DOHH2 (cell line): ENCODE data around the gene LRRC39.

Experiments used
- H3F3A ChIP-seq: fragments of 200-600 bp; sonication (generic), shearing (Covaris generic); 2 replicates; pipeline ENCODE4 v1.6.0; 2016; ENCODE audit warnings: antibody characterized with exemption, mild to moderate bottlenecking; ENCODE audit not compliant: control insufficient read depth, insufficient read depth
- H3K27ac ChIP-seq: fragments of 200-600 bp; sonication (generic); 2 replicates; pipeline ENCODE4 v1.5.1; 2014; ENCODE audit warnings: low read depth, mild to moderate bottlenecking, low read length, moderate library complexity
- H3K27me3 ChIP-seq: fragments of 200-600 bp; sonication (generic); 2 replicates; pipeline ENCODE4 v1.6.1; 2014; ENCODE audit warnings: mild to moderate bottlenecking, low read length, mixed read lengths; ENCODE audit not compliant: control insufficient read depth
- H3K36me3 ChIP-seq: fragments of 200-600 bp; sonication (generic); 2 replicates; pipeline ENCODE4 v1.6.1; 2014; ENCODE audit warnings: mild to moderate bottlenecking, low read length, moderate library complexity, mixed read lengths; ENCODE audit not compliant: control insufficient read depth
- H3K4me1 ChIP-seq: fragments of 200-600 bp; sonication (generic); 2 replicates; pipeline ENCODE4 v1.6.1; 2014; ENCODE audit warnings: mild to moderate bottlenecking, low read length, mixed read lengths; ENCODE audit not compliant: control insufficient read depth
- H3K4me2 ChIP-seq: fragments of 200-600 bp; sonication (generic); 2 replicates; pipeline ENCODE4 v1.6.0; 2014; ENCODE audit warnings: mild to moderate bottlenecking, low read length, moderate library complexity
- H3K4me3 ChIP-seq: fragments of 200-600 bp; sonication (generic); 2 replicates; pipeline ENCODE4 v1.5.1; 2014; ENCODE audit warnings: mild to moderate bottlenecking, low read length, mixed read lengths
- H3K79me2 ChIP-seq: fragments of 200-600 bp; sonication (generic); 2 replicates; pipeline ENCODE4 v1.6.1; 2014; ENCODE audit warnings: mild to moderate bottlenecking, low read length, mixed read lengths; ENCODE audit not compliant: control insufficient read depth
- H3K9me2 ChIP-seq: fragments of 200-600 bp; sonication (generic); replicated peaks from 2 replicates; pipeline ENCODE4 v1.6.1; 2014; ENCODE audit warnings: mild to moderate bottlenecking, low read length, mixed read lengths; ENCODE audit not compliant: control insufficient read depth
- H3K9me3 ChIP-seq: fragments of 200-600 bp; sonication (generic); 2 replicates; pipeline ENCODE4 v1.6.1; 2014; ENCODE audit warnings: antibody characterized with exemption, low read length, mixed read lengths; ENCODE audit not compliant: control insufficient read depth, insufficient read depth
- H4K20me1 ChIP-seq: fragments of 200-600 bp; sonication (generic); 2 replicates; pipeline ENCODE4 v1.6.0; 2014; ENCODE audit warnings: low read depth, mild to moderate bottlenecking, antibody characterized with exemption, low read length, moderate library complexity; ENCODE audit not compliant: control insufficient read depth, insufficient read depth
- EZH2phosphoT487 ChIP-seq: fragments of 200-600 bp; sonication (generic); IDR thresholded peaks from 2 replicates; pipeline ENCODE4 v1.6.1; 2017; ENCODE audit warnings: borderline replicate concordance, mild to moderate bottlenecking, antibody characterized with exemption, low read length, moderate library complexity, mixed read lengths
- TF ChIP-seq, protein P1 (sequence below): fragments of 200-600 bp; sonication (generic); IDR thresholded peaks from one replicate; pipeline ENCODE4 v1.5.1; 2014; ENCODE audit warnings: antibody characterized with exemption, mild to moderate bottlenecking, low read depth, low read length; ENCODE audit not compliant: poor library complexity, severe bottlenecking

LRRC39 gene

DNA sequence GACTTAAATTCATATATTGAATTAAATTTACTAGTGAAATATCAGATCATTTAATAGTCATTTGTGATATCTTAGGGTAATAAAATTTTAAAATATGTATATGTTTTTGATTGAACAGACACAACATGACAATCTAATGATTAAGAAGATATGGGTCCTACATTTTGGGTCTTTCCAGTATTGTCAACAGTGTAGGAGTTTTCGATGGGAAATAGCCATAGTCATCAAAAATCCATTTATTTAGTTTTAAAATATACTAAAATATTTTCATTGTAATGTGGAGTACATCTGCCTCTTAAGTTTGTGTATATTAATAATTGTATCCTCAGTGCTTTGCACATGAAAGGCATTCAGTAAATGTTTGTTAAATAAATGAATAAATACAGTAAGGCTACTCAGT, 31.1 kb downstream of the LRRC39 start:
- H3K79me2 ChIP-seq = no peaks in the 10 kb centered on the region
- no peaks in the 10 kb centered on the region for H3K9me3 ChIP-seq
- H3K4me2 ChIP-seq = no peak overlapping the region
- no peak overlapping the region for H3K27ac ChIP-seq
- 0 out of 2 replicates have a peak, but pooled peaks cover 3% of the 10 kb centered on the region for H4K20me1 ChIP-seq
- no peaks in the 10 kb centered on the region for H3K9me2 ChIP-seq
- peaks cover 8% of the 10 kb centered on the region for H3F3A ChIP-seq
- H3K4me1 ChIP-seq = peaks cover 5% of the 10 kb centered on the region
- TF ChIP-seq EZH2phosphoT487 = no peak
- TF ChIP-seq, protein P1, sequence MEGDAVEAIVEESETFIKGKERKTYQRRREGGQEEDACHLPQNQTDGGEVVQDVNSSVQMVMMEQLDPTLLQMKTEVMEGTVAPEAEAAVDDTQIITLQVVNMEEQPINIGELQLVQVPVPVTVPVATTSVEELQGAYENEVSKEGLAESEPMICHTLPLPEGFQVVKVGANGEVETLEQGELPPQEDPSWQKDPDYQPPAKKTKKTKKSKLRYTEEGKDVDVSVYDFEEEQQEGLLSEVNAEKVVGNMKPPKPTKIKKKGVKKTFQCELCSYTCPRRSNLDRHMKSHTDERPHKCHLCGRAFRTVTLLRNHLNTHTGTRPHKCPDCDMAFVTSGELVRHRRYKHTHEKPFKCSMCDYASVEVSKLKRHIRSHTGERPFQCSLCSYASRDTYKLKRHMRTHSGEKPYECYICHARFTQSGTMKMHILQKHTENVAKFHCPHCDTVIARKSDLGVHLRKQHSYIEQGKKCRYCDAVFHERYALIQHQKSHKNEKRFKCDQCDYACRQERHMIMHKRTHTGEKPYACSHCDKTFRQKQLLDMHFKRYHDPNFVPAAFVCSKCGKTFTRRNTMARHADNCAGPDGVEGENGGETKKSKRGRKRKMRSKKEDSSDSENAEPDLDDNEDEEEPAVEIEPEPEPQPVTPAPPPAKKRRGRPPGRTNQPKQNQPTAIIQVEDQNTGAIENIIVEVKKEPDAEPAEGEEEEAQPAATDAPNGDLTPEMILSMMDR = no peak
- H3K36me3 ChIP-seq = peaks cover 74% of the 10 kb centered on the region
- no peaks in the 10 kb centered on the region for H3K27me3 ChIP-seq
- H3K4me3 ChIP-seq = no peak overlapping the region

DNA sequence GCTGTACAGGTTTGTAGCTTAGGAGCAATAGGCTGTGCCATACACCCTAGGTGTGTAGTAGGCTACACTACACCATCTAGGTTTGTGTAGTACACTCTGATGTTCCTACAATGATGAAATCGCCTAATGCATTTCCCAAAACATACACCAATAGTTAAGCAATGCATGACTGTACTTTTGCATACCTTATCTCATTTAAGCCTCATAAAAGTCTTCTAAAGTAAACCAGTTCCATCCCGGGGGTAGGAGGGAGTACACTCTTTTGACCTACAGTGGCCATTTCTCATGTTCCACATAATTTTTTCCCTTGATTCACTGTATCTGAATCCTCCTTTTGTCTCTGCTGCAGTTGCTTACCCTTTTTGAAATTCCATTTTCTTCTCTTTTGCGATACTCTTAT, 32.9 kb downstream of the LRRC39 start:
- Histone ChIP-seq H3K4me3 (no peak overlapping the region), H3K4me2 (no peak overlapping the region), H3K79me2 (no peaks in the 10 kb centered on the region), H3F3A (peaks cover 2% of the 10 kb centered on the region; the same call in 1 of the 2 replicates), H3K36me3 (peaks cover 87% of the 10 kb centered on the region), H3K27me3 (no peaks in the 10 kb centered on the region), H3K9me2 (no peaks in the 10 kb centered on the region), H3K9me3 (no peaks in the 10 kb centered on the region), H3K27ac (no peak overlapping the region), H4K20me1 (0 out of 2 replicates have a peak, but pooled peaks cover 3% of the 10 kb centered on the region), H3K4me1 (no peaks in the 10 kb centered on the region)
- TF ChIP-seq, protein P1 = no peak
- no peak for TF ChIP-seq EZH2phosphoT487

DNA sequence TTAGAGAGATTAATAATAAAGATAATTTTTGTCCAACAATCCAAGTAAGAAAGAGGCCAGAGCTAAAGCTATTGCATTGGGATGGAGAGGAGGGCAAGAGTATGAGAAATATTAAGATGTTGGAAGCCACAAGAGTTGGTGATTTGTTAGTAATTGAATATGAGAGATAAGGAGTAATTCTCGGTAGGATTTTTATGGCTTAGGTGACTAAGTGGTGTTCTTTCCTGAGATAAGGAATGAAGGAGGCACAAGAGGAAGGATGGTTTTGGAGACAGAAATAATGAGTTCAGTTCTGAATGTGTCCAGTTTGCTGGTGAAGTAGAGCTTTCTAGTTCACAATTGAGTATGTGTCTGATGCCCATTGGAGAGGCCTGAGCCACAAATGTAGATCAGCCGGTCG, 35.7 kb downstream of the LRRC39 start:
- TF ChIP-seq, protein P1 = no peak
- TF ChIP-seq EZH2phosphoT487 = no peak
- Histone ChIP-seq H3K4me3 (no peak overlapping the region), H3K79me2 (no peaks in the 10 kb centered on the region), H4K20me1 (0 out of 2 replicates have a peak, but pooled peaks cover 2% of the 10 kb centered on the region), H3K27me3 (no peaks in the 10 kb centered on the region), H3K4me1 (no peaks in the 10 kb centered on the region), H3K36me3 (peaks cover 93% of the 10 kb centered on the region), H3K4me2 (no peak overlapping the region), H3K9me2 (no peaks in the 10 kb centered on the region), H3K27ac (no peak overlapping the region), H3F3A (0 out of 2 replicates have a peak, but pooled peaks cover 2% of the 10 kb centered on the region), H3K9me3 (no peaks in the 10 kb centered on the region)
